Measurements from ENCODE around the gene FTCD. TPM values are rescaled to one million over a fixed set of nuclear protein-coding genes. Genes with fewer than 3 reads are reported as not detected.
A peak's percentile ranks its signal among the peaks of the same experiment; 100 is the strongest.

Gene FTCD
- total and polyA plus RNA-seq, 10 of the 15 experiments (the other 5 are each of a cell fraction or from before 2014, with no cell fraction given), result 0.27 to 0.28 TPM; not detected in 8

DNA sequence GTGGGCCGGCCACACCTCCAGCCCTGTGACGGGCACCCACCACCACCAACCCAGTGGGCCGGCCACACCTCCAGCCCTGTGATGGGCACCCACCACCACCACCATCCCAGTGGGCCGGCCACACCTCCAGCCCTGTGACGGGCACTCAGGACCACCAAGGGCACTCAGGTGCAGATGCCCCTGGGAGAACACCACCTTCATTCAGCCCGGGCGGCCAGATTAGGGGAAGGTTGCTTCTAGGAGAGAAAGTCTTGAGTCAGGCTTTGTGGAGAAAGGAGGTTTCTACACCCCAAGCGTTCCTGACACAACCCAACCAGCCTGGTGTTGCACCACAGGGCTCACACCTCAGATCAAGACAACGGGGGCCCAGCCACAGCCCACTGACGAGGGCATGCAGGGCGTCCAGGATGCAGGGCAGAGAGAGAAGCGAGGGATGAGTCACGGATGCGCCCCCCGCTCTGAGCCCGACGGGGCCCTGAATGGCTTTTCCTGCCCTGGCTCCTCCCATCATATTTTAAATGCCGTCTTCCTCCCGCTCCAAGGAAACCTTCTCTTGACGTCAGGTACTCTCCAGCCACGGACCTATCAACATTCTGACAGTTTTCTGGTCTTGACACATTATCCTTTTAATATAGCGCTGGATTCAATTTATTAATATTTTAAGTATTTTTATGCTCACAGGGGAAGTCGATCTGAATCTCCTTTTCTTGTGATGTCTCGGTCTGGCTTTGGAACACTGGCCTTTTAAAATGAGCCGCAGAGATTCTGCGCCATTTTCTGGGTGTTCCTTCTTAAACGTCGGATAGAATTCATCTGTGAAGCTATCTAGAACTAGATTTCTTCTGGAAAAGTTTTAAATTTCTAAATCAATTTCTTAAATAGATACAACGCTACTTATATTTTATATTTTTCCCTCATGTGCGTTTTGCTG lies 29.5 kb upstream of the FTCD start (continued):
- TF ChIP-seq, protein P1, sequence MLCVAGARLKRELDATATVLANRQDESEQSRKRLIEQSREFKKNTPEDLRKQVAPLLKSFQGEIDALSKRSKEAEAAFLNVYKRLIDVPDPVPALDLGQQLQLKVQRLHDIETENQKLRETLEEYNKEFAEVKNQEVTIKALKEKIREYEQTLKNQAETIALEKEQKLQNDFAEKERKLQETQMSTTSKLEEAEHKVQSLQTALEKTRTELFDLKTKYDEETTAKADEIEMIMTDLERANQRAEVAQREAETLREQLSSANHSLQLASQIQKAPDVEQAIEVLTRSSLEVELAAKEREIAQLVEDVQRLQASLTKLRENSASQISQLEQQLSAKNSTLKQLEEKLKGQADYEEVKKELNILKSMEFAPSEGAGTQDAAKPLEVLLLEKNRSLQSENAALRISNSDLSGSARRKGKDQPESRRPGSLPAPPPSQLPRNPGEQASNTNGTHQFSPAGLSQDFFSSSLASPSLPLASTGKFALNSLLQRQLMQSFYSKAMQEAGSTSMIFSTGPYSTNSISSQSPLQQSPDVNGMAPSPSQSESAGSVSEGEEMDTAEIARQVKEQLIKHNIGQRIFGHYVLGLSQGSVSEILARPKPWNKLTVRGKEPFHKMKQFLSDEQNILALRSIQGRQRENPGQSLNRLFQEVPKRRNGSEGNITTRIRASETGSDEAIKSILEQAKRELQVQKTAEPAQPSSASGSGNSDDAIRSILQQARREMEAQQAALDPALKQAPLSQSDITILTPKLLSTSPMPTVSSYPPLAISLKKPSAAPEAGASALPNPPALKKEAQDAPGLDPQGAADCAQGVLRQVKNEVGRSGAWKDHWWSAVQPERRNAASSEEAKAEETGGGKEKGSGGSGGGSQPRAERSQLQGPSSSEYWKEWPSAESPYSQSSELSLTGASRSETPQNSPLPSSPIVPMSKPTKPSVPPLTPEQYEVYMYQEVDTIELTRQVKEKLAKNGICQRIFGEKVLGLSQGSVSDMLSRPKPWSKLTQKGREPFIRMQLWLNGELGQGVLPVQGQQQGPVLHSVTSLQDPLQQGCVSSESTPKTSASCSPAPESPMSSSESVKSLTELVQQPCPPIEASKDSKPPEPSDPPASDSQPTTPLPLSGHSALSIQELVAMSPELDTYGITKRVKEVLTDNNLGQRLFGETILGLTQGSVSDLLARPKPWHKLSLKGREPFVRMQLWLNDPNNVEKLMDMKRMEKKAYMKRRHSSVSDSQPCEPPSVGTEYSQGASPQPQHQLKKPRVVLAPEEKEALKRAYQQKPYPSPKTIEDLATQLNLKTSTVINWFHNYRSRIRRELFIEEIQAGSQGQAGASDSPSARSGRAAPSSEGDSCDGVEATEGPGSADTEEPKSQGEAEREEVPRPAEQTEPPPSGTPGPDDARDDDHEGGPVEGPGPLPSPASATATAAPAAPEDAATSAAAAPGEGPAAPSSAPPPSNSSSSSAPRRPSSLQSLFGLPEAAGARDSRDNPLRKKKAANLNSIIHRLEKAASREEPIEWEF (IDR thresholded peaks at IDR 0.05; ENCODE audit: insufficient replicate concordance, low read depth, low read length), result no peak
- no peak for TF ChIP-seq RAD21 (IDR thresholded peaks at IDR 0.05; ENCODE audit: insufficient read depth, low read depth, low read length)
- no peak for TF ChIP-seq EGR1 (IDR thresholded peaks at IDR 0.05; ENCODE audit: borderline replicate concordance in 1 of 2, low read depth in 2 of 2, low read length in 2 of 2)
- no peak for TF ChIP-seq POU2F2 (IDR thresholded peaks at IDR 0.05; ENCODE audit: borderline replicate concordance, low read depth, low read length)
- TF ChIP-seq FOXM1 (IDR thresholded peaks at IDR 0.05; ENCODE audit: low read depth, low read length), result no peak
- TF ChIP-seq CBFB (IDR thresholded peaks at IDR 0.05; ENCODE audit: low read depth), result no peak
- no peak for TF ChIP-seq KLF5 (IDR thresholded peaks at IDR 0.05; ENCODE audit: partially characterized antibody)
- TF ChIP-seq CREM (IDR thresholded peaks at IDR 0.05; ENCODE audit: low read depth), result 0 out of 2 replicates have a peak, but pooled peaks have one; percentile 12
- no peak for TF ChIP-seq MEF2A (IDR thresholded peaks at IDR 0.05; ENCODE audit: insufficient read depth, low read depth, low read length)
- no peak for TF ChIP-seq HDAC2 (IDR thresholded peaks at IDR 0.05)
- no peak for TF ChIP-seq BCL11A (IDR thresholded peaks at IDR 0.05; ENCODE audit: low read depth, low read length)
- peak; percentile 95 for TF ChIP-seq SP1 (IDR thresholded peaks at IDR 0.05; ENCODE audit: low read depth, low read length)
- TF ChIP-seq, protein P2, sequence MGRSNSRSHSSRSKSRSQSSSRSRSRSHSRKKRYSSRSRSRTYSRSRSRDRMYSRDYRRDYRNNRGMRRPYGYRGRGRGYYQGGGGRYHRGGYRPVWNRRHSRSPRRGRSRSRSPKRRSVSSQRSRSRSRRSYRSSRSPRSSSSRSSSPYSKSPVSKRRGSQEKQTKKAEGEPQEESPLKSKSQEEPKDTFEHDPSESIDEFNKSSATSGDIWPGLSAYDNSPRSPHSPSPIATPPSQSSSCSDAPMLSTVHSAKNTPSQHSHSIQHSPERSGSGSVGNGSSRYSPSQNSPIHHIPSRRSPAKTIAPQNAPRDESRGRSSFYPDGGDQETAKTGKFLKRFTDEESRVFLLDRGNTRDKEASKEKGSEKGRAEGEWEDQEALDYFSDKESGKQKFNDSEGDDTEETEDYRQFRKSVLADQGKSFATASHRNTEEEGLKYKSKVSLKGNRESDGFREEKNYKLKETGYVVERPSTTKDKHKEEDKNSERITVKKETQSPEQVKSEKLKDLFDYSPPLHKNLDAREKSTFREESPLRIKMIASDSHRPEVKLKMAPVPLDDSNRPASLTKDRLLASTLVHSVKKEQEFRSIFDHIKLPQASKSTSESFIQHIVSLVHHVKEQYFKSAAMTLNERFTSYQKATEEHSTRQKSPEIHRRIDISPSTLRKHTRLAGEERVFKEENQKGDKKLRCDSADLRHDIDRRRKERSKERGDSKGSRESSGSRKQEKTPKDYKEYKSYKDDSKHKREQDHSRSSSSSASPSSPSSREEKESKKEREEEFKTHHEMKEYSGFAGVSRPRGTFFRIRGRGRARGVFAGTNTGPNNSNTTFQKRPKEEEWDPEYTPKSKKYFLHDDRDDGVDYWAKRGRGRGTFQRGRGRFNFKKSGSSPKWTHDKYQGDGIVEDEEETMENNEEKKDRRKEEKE (IDR thresholded peaks at IDR 0.05), result no peak
- TF ChIP-seq, protein P3, sequence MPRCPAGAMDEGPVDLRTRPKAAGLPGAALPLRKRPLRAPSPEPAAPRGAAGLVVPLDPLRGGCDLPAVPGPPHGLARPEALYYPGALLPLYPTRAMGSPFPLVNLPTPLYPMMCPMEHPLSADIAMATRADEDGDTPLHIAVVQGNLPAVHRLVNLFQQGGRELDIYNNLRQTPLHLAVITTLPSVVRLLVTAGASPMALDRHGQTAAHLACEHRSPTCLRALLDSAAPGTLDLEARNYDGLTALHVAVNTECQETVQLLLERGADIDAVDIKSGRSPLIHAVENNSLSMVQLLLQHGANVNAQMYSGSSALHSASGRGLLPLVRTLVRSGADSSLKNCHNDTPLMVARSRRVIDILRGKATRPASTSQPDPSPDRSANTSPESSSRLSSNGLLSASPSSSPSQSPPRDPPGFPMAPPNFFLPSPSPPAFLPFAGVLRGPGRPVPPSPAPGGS (IDR thresholded peaks at IDR 0.05; ENCODE audit: borderline replicate concordance, insufficient read depth, low read depth, low read length, poor library complexity, severe bottlenecking), result no peak
- TF ChIP-seq, protein P4, sequence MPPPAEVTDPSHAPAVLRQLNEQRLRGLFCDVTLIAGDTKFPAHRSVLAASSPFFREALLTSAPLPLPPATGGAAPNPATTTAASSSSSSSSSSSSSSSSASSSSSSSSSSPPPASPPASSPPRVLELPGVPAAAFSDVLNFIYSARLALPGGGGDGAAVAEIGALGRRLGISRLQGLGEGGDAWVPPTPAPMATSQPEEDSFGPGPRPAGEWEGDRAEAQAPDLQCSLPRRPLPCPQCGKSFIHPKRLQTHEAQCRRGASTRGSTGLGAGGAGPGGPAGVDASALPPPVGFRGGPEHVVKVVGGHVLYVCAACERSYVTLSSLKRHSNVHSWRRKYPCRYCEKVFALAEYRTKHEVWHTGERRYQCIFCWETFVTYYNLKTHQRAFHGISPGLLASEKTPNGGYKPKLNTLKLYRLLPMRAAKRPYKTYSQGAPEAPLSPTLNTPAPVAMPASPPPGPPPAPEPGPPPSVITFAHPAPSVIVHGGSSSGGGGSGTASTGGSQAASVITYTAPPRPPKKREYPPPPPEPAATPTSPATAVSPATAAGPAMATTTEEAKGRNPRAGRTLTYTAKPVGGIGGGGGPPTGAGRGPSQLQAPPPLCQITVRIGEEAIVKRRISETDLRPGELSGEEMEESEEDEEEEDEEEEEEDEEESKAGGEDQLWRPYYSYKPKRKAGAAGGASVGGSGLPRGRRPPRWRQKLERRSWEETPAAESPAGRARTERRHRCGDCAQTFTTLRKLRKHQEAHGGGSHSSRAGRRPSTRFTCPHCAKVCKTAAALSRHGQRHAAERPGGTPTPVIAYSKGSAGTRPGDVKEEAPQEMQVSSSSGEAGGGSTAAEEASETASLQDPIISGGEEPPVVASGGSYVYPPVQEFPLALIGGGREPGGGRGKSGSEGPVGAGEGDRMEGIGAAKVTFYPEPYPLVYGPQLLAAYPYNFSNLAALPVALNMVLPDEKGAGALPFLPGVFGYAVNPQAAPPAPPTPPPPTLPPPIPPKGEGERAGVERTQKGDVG (CRISPR knock-in tag; IDR thresholded peaks at IDR 0.05), result no peak

Data from GM12878 (cell line).